Liver (tissue), 3 donors: ENCODE results near the gene ST3GAL3.

ENCODE experiments used
- ATF3 ChIP-seq: IDR thresholded peaks from 2 replicates; pipeline ENCODE4 v1.6.1; 2016; ENCODE audit warnings: antibody characterized with exemption
- CTCF ChIP-seq: fragments of 150-350 bp; IDR thresholded peaks from 2 replicates; pipeline ENCODE4 v1.5.1; 2017; ENCODE audit warnings: improper control_type of control experiment, low read depth, low read length; ENCODE audit not compliant: missing input control
- EGR1 ChIP-seq, 2 donors: IDR thresholded peaks; 2 replicates each; pipeline ENCODE4 v1.6.1; 2016 to 2018; ENCODE audit warnings: antibody characterized with exemption in 2 of 2, low read depth in 2 of 2
- FOXA1 ChIP-seq: IDR thresholded peaks from 2 replicates; pipeline ENCODE4 v1.6.1; 2016; ENCODE audit warnings: antibody characterized with exemption
- FOXA2 ChIP-seq: IDR thresholded peaks from 2 replicates; pipeline ENCODE4 v1.6.1; 2016; ENCODE audit warnings: antibody characterized with exemption
- GABPA ChIP-seq, 2 donors: IDR thresholded peaks in 1 of 2; conservative IDR thresholded peaks in 1 of 2; 2 replicates each; pipeline ENCODE4 v1.6.1; 2016; ENCODE audit warnings: antibody characterized with exemption in 2 of 2, mild to moderate bottlenecking in 1 of 2, moderate library complexity in 1 of 2
- JUND ChIP-seq, 2 donors: IDR thresholded peaks; 2 replicates each; pipeline ENCODE4 v1.6.1; 2016; ENCODE audit warnings: antibody characterized with exemption in 2 of 2
- RAD21 ChIP-seq, 2 donors: IDR thresholded peaks; 2 replicates each; pipeline ENCODE4 v1.6.1; 2016; ENCODE audit warnings: antibody characterized with exemption in 2 of 2, mild to moderate bottlenecking in 2 of 2
- SP1 ChIP-seq: IDR thresholded peaks from 2 replicates; pipeline ENCODE4 v1.6.1; 2018; ENCODE audit warnings: antibody characterized with exemption, mild to moderate bottlenecking
- TAF1 ChIP-seq: conservative IDR thresholded peaks from 2 replicates; pipeline ENCODE4 v1.6.1; 2016; ENCODE audit warnings: antibody characterized with exemption, mild to moderate bottlenecking
- YY1 ChIP-seq: IDR thresholded peaks from 2 replicates; pipeline ENCODE4 v1.6.1; 2016; ENCODE audit warnings: antibody characterized with exemption, mild to moderate bottlenecking
- TF ChIP-seq, protein P1 (sequence below): IDR thresholded peaks from 2 replicates; pipeline ENCODE4 v1.6.1; 2016; ENCODE audit warnings: antibody characterized with exemption
- TF ChIP-seq, protein P2 (sequence below): IDR thresholded peaks from 2 replicates; pipeline ENCODE4 v1.6.1; 2016; ENCODE audit warnings: antibody characterized with exemption, mild to moderate bottlenecking
- TF ChIP-seq, protein P3 (sequence below): IDR thresholded peaks from 2 replicates; pipeline ENCODE4 v1.6.1; 2016; ENCODE audit warnings: antibody characterized with exemption
- donor health status: healthy.
- donor health status: healthy.

- TF ChIP-seq SP1 (no peak), CTCF (no peak), EGR1 (IDR thresholded peaks at IDR 0.05; ENCODE audit: low read depth in 2 of 2) (no peak), RAD21 (IDR thresholded peaks at IDR 0.05) (no peak), JUND (IDR thresholded peaks at IDR 0.05) (no peak), TAF1 (no peak), FOXA1 (no peak), YY1 (no peak), FOXA2 (no peak), GABPA (IDR thresholded peaks at IDR 0.05 in 1 of 2, conservative IDR thresholded peaks at IDR 0.05 in 1 of 2) (no peak), ATF3 (no peak)
- TF ChIP-seq, protein P1, sequence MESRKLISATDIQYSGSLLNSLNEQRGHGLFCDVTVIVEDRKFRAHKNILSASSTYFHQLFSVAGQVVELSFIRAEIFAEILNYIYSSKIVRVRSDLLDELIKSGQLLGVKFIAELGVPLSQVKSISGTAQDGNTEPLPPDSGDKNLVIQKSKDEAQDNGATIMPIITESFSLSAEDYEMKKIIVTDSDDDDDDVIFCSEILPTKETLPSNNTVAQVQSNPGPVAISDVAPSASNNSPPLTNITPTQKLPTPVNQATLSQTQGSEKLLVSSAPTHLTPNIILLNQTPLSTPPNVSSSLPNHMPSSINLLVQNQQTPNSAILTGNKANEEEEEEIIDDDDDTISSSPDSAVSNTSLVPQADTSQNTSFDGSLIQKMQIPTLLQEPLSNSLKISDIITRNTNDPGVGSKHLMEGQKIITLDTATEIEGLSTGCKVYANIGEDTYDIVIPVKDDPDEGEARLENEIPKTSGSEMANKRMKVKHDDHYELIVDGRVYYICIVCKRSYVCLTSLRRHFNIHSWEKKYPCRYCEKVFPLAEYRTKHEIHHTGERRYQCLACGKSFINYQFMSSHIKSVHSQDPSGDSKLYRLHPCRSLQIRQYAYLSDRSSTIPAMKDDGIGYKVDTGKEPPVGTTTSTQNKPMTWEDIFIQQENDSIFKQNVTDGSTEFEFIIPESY = no peak
- TF ChIP-seq, protein P2, sequence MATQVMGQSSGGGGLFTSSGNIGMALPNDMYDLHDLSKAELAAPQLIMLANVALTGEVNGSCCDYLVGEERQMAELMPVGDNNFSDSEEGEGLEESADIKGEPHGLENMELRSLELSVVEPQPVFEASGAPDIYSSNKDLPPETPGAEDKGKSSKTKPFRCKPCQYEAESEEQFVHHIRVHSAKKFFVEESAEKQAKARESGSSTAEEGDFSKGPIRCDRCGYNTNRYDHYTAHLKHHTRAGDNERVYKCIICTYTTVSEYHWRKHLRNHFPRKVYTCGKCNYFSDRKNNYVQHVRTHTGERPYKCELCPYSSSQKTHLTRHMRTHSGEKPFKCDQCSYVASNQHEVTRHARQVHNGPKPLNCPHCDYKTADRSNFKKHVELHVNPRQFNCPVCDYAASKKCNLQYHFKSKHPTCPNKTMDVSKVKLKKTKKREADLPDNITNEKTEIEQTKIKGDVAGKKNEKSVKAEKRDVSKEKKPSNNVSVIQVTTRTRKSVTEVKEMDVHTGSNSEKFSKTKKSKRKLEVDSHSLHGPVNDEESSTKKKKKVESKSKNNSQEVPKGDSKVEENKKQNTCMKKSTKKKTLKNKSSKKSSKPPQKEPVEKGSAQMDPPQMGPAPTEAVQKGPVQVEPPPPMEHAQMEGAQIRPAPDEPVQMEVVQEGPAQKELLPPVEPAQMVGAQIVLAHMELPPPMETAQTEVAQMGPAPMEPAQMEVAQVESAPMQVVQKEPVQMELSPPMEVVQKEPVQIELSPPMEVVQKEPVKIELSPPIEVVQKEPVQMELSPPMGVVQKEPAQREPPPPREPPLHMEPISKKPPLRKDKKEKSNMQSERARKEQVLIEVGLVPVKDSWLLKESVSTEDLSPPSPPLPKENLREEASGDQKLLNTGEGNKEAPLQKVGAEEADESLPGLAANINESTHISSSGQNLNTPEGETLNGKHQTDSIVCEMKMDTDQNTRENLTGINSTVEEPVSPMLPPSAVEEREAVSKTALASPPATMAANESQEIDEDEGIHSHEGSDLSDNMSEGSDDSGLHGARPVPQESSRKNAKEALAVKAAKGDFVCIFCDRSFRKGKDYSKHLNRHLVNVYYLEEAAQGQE = no peak
- TF ChIP-seq, protein P3, sequence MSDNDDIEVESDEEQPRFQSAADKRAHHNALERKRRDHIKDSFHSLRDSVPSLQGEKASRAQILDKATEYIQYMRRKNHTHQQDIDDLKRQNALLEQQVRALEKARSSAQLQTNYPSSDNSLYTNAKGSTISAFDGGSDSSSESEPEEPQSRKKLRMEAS = no peak
Observed at GRCh38 chr1:43962324-43962723, 255.0 kb downstream of the ST3GAL3 start.
